Measurements from ENCODE around the gene SH3BP4.

Gene SH3BP4

DNA sequence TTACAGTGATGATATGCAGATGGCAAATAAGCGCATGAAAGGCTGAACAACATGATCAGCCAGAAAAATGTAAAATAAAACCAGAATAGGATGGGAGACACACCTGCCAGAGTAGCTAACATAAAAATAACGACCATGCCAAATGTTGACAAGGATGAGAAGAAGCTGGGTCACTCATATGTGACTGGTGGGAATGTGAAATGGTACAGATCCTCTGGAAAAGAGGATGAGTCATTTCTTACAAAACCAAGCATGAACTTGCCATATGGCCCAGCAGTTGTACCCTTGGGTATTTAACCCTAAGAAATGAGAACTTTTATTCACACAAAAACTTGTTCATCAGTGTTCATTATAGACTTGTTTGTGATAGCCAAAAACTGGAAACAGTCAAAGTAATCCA lies 143.8 kb downstream of the SH3BP4 start:
- no peak for DNase-seq

DNA sequence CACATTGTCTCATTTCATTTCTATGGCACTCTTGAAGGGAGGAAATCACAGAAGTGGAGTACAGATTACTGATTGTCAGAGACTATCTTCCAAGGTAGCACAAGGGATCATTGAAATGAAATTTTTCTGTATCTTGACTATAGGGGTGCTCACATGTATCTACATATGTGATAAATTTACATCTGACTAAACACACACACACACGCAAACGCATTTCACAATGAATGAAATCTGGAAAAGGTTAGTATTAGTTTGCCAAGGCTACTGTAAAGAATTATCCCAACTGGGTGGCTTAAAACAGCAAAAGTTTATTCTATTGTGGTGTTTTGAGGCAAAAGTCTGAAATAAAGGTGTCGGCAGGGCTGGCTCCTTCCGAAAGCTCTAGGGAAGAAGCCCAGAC lies 144.6 kb downstream of the SH3BP4 start:
- DNase-seq: no peak

GRCh38 chr2:235097196-235097595 lies 145.4 kb downstream of the SH3BP4 start:
- DNase-seq: no peak

GRCh38 chr2:235098269-235098668 lies 146.5 kb downstream of the SH3BP4 start:
- DNase-seq: peak; percentile 17

DNA sequence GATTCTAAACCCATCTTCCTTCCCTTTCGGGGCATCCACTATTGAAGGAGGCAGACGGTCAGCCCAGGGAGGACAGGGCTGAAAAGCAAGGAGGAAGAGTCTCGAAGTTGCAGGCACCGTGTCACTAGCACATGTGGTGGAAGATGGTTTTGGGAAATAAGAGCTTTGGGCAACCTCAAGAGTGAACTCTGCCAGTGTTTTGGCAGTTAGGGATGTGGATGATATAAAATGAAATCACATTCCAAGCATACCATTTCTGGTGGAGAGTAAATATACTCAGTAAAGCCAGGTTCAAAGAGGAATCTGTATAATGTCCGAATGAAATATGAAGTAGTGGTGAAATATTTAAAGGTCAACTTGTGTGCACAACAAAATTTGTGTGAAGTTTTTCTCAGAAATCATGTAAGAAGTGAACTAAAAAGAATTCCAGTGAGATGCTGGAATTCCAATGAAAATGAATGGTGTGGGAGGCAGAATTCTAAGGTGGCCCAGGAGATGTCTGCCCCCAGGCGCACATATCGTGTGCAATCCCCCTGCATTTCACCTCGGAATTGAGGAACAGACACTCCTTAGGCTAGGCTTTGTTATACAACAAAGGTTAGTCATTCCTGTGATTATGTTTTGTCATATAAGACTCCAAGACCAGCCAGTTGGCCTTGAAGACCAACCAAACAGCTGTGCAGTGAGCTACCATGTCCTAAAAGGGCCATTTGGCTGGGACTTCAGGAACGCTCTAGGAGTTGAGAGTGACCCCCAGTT lies 147.1 kb downstream of the SH3BP4 start:
- DNase-seq: no peak

DNA sequence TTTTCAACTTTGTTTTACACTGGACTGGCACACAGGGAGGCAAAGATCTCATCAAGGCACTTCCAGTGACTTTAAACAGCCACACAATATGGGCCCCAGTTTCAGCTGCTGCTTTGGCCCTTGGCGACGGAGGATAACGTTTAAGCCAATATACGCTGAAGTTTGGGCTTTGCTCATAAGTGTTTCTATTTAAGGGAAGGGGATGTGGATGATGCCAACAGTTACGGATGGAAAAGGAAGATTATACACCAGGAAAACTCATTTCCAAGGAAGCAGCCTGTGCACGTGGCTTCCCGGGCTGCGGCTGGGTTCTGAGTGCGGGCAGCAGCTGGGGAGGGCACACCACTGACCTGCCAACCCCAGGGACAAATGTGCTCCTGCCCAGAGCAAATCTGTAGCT lies 151.1 kb downstream of the SH3BP4 start:
- no peak for DNase-seq
